ENCODE data around the gene PLA2G12B. TPM values are rescaled to one million over a fixed set of nuclear protein-coding genes. Genes with fewer than 3 reads are reported as not detected.
"Not testable (repeated sequence)": the region's sequence is repeated elsewhere in the genome, so short reads cannot be mapped to it uniquely, and the experiment has no call there.

Gene PLA2G12B
- total RNA-seq, 1 experiment from 2014 or later, result not detected

- ChIA-PET POLR2A (ENCODE audit: unreplicated experiment) (no interaction called here), CTCF (no interaction called here)
- intact Hi-C loops (cut with micrococcal nuclease), result no loop called here
- H3K9me2 ChIP-seq (replicated peaks; ENCODE audit: low read length), result no peaks in the 10 kb centered on the region
- no peak overlapping the region for H3K27ac ChIP-seq (ENCODE audit: low read length)
- no peaks in the 10 kb centered on the region for H4K20me1 ChIP-seq (ENCODE audit: low read length)
- no peak overlapping the region for H3K4me2 ChIP-seq (ENCODE audit: low read length)
- no peaks in the 10 kb centered on the region; the same call in 1 of the 2 replicates for H3K27me3 ChIP-seq (ENCODE audit: low read length)
- H3F3A ChIP-seq (ENCODE audit: low read length, unreplicated experiment), result no peaks in the 10 kb centered on the region
- H3K4me1 ChIP-seq (ENCODE audit: insufficient read depth, low read length), result no peaks in the 10 kb centered on the region
- no peak overlapping the region for H3K4me3 ChIP-seq (ENCODE audit: low read length)
- no peaks in the 10 kb centered on the region for H3K79me2 ChIP-seq (ENCODE audit: low read length)
- ATAC-seq, result no peak
- BruUV-seq (replicated peaks), result no TSS peak
- DNase-seq, result no peak
- TF ChIP-seq CTCF (conservative IDR thresholded peaks at IDR 0.05; ENCODE audit: low read depth, low read length), result no peak
- no peak for TF ChIP-seq EZH2 (IDR thresholded peaks at IDR 0.05; ENCODE audit: low read length, unreplicated experiment)
- TF ChIP-seq EZH2phosphoT487 (IDR thresholded peaks at IDR 0.05; ENCODE audit: borderline replicate concordance, low read length), result no peak
- no peaks in the 10 kb centered on the region for H3K9me3 ChIP-seq (ENCODE audit: low read length)
- H3K9ac ChIP-seq (ENCODE audit: low read length), result no peak overlapping the region
- no peaks in the 10 kb centered on the region for H3K36me3 ChIP-seq (ENCODE audit: low read depth, low read length)
- H2AFZ ChIP-seq (ENCODE audit: low read length), result no peak overlapping the region
These were observed 43.9 kb downstream of the PLA2G12B start for GRCh38 chr10:72910705-72911104.

GRCh38 chr10:72906446-72906845 is 48.2 kb downstream of the PLA2G12B start:
- BruUV-seq (replicated peaks), result no TSS peak
- Histone ChIP-seq H3K4me3 (ENCODE audit: low read length) (no peak overlapping the region), H4K20me1 (ENCODE audit: low read length) (no peaks in the 10 kb centered on the region), H3K36me3 (ENCODE audit: low read depth, low read length) (no peaks in the 10 kb centered on the region), H3K4me2 (ENCODE audit: low read length) (no peak overlapping the region), H3K9me2 (replicated peaks; ENCODE audit: low read length) (no peaks in the 10 kb centered on the region), H3K4me1 (ENCODE audit: insufficient read depth, low read length) (no peaks in the 10 kb centered on the region), H3K9ac (ENCODE audit: low read length) (no peak overlapping the region), H3K79me2 (ENCODE audit: low read length) (no peaks in the 10 kb centered on the region), H3K9me3 (ENCODE audit: low read length) (no peaks in the 10 kb centered on the region), H3K27ac (ENCODE audit: low read length) (no peak overlapping the region), H3K27me3 (ENCODE audit: low read length) (no peaks in the 10 kb centered on the region; the same call in 1 of the 2 replicates), H2AFZ (ENCODE audit: low read length) (no peak overlapping the region), H3F3A (ENCODE audit: low read length, unreplicated experiment) (no peaks in the 10 kb centered on the region)
- TF ChIP-seq CTCF (conservative IDR thresholded peaks at IDR 0.05; ENCODE audit: low read depth, low read length), result no peak
- TF ChIP-seq EZH2 (IDR thresholded peaks at IDR 0.05; ENCODE audit: low read length, unreplicated experiment), result no peak
- TF ChIP-seq EZH2phosphoT487 (IDR thresholded peaks at IDR 0.05; ENCODE audit: borderline replicate concordance, low read length), result no peak
- DNase-seq, result peak; percentile 44
- ChIA-PET CTCF (no interaction called here), POLR2A (ENCODE audit: unreplicated experiment) (no interaction called here)
- intact Hi-C loops (cut with micrococcal nuclease), result no loop called here
- ATAC-seq, result no peak; the same call in 1 of the 2 replicates

GRCh38 chr10:72904806-72905205 is 49.8 kb downstream of the PLA2G12B start:
- Histone ChIP-seq H3F3A (ENCODE audit: low read length, unreplicated experiment) (no peaks in the 10 kb centered on the region), H3K27ac (ENCODE audit: low read length) (no peak overlapping the region), H3K4me1 (ENCODE audit: insufficient read depth, low read length) (no peaks in the 10 kb centered on the region), H3K4me3 (ENCODE audit: low read length) (no peak overlapping the region), H3K4me2 (ENCODE audit: low read length) (no peak overlapping the region), H3K27me3 (ENCODE audit: low read length) (no peaks in the 10 kb centered on the region; the same call in 1 of the 2 replicates), H3K9me2 (replicated peaks; ENCODE audit: low read length) (no peaks in the 10 kb centered on the region), H3K9ac (ENCODE audit: low read length) (no peak overlapping the region), H3K9me3 (ENCODE audit: low read length) (no peaks in the 10 kb centered on the region), H2AFZ (ENCODE audit: low read length) (no peak overlapping the region), H4K20me1 (ENCODE audit: low read length) (no peaks in the 10 kb centered on the region), H3K79me2 (ENCODE audit: low read length) (no peaks in the 10 kb centered on the region), H3K36me3 (ENCODE audit: low read depth, low read length) (no peaks in the 10 kb centered on the region)
- POLR2A ChIA-PET (ENCODE audit: unreplicated experiment), result no interaction called here
- no TSS peak for BruUV-seq (replicated peaks)
- TF ChIP-seq EZH2 (IDR thresholded peaks at IDR 0.05; ENCODE audit: low read length, unreplicated experiment) (no peak), CTCF (conservative IDR thresholded peaks at IDR 0.05; ENCODE audit: low read depth, low read length) (no peak), EZH2phosphoT487 (IDR thresholded peaks at IDR 0.05; ENCODE audit: borderline replicate concordance, low read length) (no peak)
- CTCF ChIA-PET, result no interaction called here
- DNase-seq, result no peak
- intact Hi-C loops (cut with micrococcal nuclease), result no loop called here
- ATAC-seq, result no peak; the same call in 1 of the 2 replicates

- CTCF ChIA-PET; BruUV-seq (replicated peaks); H3K36me3 ChIP-seq (ENCODE audit: low read depth, low read length); H3F3A ChIP-seq (ENCODE audit: low read length, unreplicated experiment); H3K27ac ChIP-seq (ENCODE audit: low read length); H3K4me3 ChIP-seq (ENCODE audit: low read length); intact Hi-C loops (cut with micrococcal nuclease); H3K9ac ChIP-seq (ENCODE audit: low read length); ATAC-seq; H4K20me1 ChIP-seq (ENCODE audit: low read length); H3K9me2 ChIP-seq (replicated peaks; ENCODE audit: low read length); H3K4me2 ChIP-seq (ENCODE audit: low read length); H3K79me2 ChIP-seq (ENCODE audit: low read length); H3K9me3 ChIP-seq (ENCODE audit: low read length); POLR2A ChIA-PET (ENCODE audit: unreplicated experiment); H3K4me1 ChIP-seq (ENCODE audit: insufficient read depth, low read length); DNase-seq; H3K27me3 ChIP-seq (ENCODE audit: low read length); H2AFZ ChIP-seq (ENCODE audit: low read length): not testable (repeated sequence)
These were observed 50.6 kb downstream of the PLA2G12B start for GRCh38 chr10:72903941-72904446.

All from PC-3 (cell line).